ENCODE results near the gene CRK.

The CRK gene

GRCh38 chr17:1455797-1456599, at the start of gene CRK:
Gene CRK (minus strand): TSS chr17:1456232. CDS start chr17:1456117, 115 bp downstream.
- DNase-seq (ENCODE audit: low read depth): peak; percentile 96
- H3K4me3 ChIP-seq (ENCODE audit: low read depth, low read length): peak within 1 kb of the TSS; percentile 90
- TF ChIP-seq, protein P1, sequence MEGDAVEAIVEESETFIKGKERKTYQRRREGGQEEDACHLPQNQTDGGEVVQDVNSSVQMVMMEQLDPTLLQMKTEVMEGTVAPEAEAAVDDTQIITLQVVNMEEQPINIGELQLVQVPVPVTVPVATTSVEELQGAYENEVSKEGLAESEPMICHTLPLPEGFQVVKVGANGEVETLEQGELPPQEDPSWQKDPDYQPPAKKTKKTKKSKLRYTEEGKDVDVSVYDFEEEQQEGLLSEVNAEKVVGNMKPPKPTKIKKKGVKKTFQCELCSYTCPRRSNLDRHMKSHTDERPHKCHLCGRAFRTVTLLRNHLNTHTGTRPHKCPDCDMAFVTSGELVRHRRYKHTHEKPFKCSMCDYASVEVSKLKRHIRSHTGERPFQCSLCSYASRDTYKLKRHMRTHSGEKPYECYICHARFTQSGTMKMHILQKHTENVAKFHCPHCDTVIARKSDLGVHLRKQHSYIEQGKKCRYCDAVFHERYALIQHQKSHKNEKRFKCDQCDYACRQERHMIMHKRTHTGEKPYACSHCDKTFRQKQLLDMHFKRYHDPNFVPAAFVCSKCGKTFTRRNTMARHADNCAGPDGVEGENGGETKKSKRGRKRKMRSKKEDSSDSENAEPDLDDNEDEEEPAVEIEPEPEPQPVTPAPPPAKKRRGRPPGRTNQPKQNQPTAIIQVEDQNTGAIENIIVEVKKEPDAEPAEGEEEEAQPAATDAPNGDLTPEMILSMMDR (conservative IDR thresholded peaks at IDR 0.05; ENCODE audit: low read depth, low read length): no peak

DNA sequence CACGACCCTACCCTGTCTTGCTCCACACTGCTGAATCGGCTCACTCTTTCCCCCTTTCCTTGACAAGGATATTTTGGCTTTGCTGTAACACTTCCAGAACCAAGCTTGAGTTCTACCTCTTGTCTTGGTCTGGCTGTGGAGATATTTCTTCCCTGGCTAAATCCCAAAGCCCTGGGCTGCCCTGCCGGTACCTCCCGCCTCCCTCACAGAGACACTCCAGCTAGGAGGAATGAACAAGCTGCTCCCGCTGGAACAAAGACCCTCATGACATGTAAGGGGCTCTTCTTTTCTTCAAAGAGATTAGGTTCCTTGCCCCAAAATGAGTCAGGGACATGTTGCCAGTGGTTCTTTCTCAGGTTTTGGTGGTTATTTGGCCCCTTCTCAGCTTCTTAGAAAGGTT, 49.6 kb upstream of the CRK start:
- H3K4me3 ChIP-seq (ENCODE audit: low read depth, low read length): no peak overlapping the region
- TF ChIP-seq, protein P1 (conservative IDR thresholded peaks at IDR 0.05; ENCODE audit: low read depth, low read length): no peak
- no peak for DNase-seq (ENCODE audit: low read depth)

- TF ChIP-seq, protein P1 (conservative IDR thresholded peaks at IDR 0.05; ENCODE audit: low read depth, low read length): no peak
- H3K4me3 ChIP-seq (ENCODE audit: low read depth, low read length): no peak overlapping the region
- DNase-seq (ENCODE audit: low read depth): peak; percentile 35
Observed at GRCh38 chr17:1504866-1505265, 48.8 kb upstream of the CRK start.

GRCh38 chr17:1503699-1504098, 47.7 kb upstream of the CRK start:
- TF ChIP-seq, protein P1 (conservative IDR thresholded peaks at IDR 0.05; ENCODE audit: low read depth, low read length): no peak
- no peak overlapping the region for H3K4me3 ChIP-seq (ENCODE audit: low read depth, low read length)
- DNase-seq (ENCODE audit: low read depth): no peak

GRCh38 chr17:1498869-1499268, 42.8 kb upstream of the CRK start:
- TF ChIP-seq, protein P1 (conservative IDR thresholded peaks at IDR 0.05; ENCODE audit: low read depth, low read length): no peak
- H3K4me3 ChIP-seq (ENCODE audit: low read depth, low read length): no peak overlapping the region
- peak; percentile 88 for DNase-seq (ENCODE audit: low read depth)

DNA sequence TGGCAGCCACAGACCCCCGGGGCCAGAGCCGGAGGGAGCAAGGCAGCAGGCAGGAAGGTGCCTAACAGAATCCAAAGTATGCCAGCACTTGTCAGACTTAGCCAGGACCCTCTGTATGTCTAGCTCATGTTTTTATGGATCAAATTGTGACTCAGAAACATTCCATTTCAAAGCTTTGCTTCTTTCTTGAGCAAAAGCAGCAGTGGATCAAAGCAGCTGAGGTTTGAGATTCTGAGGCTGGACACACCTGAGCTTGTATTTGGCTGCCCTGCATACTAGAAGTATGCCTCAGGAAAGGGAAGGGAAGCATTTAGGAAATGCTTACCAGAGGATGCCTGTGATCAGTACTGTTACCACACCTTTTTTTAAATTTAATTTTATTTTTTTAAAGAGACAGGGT, 42.2 kb upstream of the CRK start:
- no peak for DNase-seq (ENCODE audit: low read depth)
- TF ChIP-seq, protein P1 (conservative IDR thresholded peaks at IDR 0.05; ENCODE audit: low read depth, low read length): no peak
- no peak overlapping the region for H3K4me3 ChIP-seq (ENCODE audit: low read depth, low read length)

- no peak for DNase-seq (ENCODE audit: low read depth)
- TF ChIP-seq, protein P1 (conservative IDR thresholded peaks at IDR 0.05; ENCODE audit: low read depth, low read length): no peak
- H3K4me3 ChIP-seq (ENCODE audit: low read depth, low read length): no peak overlapping the region
Observed at GRCh38 chr17:1497831-1498230, 41.8 kb upstream of the CRK start.

Measured in choroid plexus epithelial cell (primary cell).